ENCODE results near the gene LARGE1. TPM values are rescaled to one million over a fixed set of nuclear protein-coding genes. Genes with fewer than 3 reads are reported as not detected.

LARGE1 gene
- total RNA-seq, 1 donor = 22.8 TPM

GRCh38 chr22:33520904-33521780 is 399.1 kb downstream of the LARGE1 start:
- no peak for DNase-seq (ENCODE audit: insufficient read length, low spot score, missing footprints)
- no peaks in the 10 kb centered on the region for H3K4me1 ChIP-seq (ENCODE audit: insufficient read depth, low read length)
- TF ChIP-seq CTCF (IDR thresholded peaks at IDR 0.05; ENCODE audit: extremely low read depth, low read depth, low read length) = no peak
- H3K4me2 ChIP-seq (ENCODE audit: insufficient read depth, low read length) = no peak overlapping the region
- H3K9me3 ChIP-seq (ENCODE audit: low read depth, low read length) = no peaks in the 10 kb centered on the region
- H3K27ac ChIP-seq (ENCODE audit: low read depth, low read length) = no peak overlapping the region
- H4K20me1 ChIP-seq (ENCODE audit: insufficient read depth, low read length) = no peaks in the 10 kb centered on the region
- H3K79me2 ChIP-seq (ENCODE audit: insufficient read depth, low read length) = no peaks in the 10 kb centered on the region
- H3K36me3 ChIP-seq (ENCODE audit: insufficient read depth, low read length) = no peaks in the 10 kb centered on the region
- no peak overlapping the region for H2AFZ ChIP-seq (ENCODE audit: low read length)
- no peak overlapping the region for H3K4me3 ChIP-seq (ENCODE audit: insufficient read depth, low read length)
- H3K27me3 ChIP-seq (ENCODE audit: insufficient read depth, low read length) = no peaks in the 10 kb centered on the region

- no peaks in the 10 kb centered on the region for H3K9me3 ChIP-seq (ENCODE audit: low read depth, low read length)
- H3K27me3 ChIP-seq (ENCODE audit: insufficient read depth, low read length) = no peaks in the 10 kb centered on the region
- H2AFZ ChIP-seq (ENCODE audit: low read length) = no peak overlapping the region
- TF ChIP-seq CTCF (IDR thresholded peaks at IDR 0.05; ENCODE audit: extremely low read depth, low read depth, low read length) = no peak
- no peak for DNase-seq (ENCODE audit: insufficient read length, low spot score, missing footprints)
- H3K27ac ChIP-seq (ENCODE audit: low read depth, low read length) = no peak overlapping the region
- H3K4me1 ChIP-seq (ENCODE audit: insufficient read depth, low read length) = no peaks in the 10 kb centered on the region
- H3K4me3 ChIP-seq (ENCODE audit: insufficient read depth, low read length) = no peak overlapping the region
- H3K4me2 ChIP-seq (ENCODE audit: insufficient read depth, low read length) = no peak overlapping the region
- H4K20me1 ChIP-seq (ENCODE audit: insufficient read depth, low read length) = no peaks in the 10 kb centered on the region
- H3K36me3 ChIP-seq (ENCODE audit: insufficient read depth, low read length) = no peaks in the 10 kb centered on the region
- no peaks in the 10 kb centered on the region for H3K79me2 ChIP-seq (ENCODE audit: insufficient read depth, low read length)
Measured at GRCh38 chr22:33519974-33520903, 400.0 kb downstream of the LARGE1 start.

DNA sequence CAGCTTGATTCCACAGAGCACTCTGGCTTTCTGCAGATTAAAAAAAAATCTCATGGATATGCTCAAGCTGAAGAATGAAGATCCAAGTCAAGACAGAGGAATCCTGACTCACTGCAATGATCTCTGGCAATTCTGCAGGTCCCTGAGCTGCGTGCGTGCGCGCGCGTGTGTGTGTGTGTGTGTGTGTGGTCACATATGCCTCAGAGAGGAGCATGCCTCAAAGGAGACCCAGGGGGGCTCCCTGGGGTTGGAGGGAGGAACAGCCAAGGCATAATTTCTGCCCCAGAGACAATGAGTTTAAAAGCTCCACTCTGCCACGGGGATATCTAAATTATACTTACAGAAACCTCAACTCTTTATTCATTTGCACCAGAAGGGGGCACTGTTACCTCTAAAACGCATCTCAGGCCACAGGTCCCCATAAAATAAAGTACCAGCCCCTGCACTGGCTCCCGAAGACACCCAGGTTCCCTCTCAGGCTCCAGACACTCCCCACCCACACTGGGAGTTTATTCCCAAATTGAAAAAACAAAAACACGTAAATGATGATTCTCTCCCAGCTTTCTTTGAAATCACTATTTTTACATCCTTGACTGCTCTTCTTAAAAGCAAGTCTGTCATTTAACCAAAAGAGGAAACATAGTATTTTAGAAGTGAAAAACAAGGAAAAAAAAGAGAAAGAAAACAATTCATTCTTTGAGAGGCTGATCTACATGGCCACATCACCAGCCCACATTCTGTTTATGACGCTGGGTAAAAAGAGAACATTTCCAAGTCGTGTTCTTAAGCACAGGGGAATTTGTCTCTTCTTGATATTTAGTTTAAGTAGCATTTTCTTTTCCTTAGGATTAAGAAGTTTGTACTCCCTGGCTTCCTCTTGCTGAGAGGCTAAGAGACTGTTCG is 401.0 kb downstream of the LARGE1 start:
- Histone ChIP-seq H3K4me2 (ENCODE audit: insufficient read depth, low read length) (peak overlapping the region; percentile 46), H3K4me3 (ENCODE audit: insufficient read depth, low read length) (peak overlapping the region; percentile 13), H3K4me1 (ENCODE audit: insufficient read depth, low read length) (no peaks in the 10 kb centered on the region), H3K79me2 (ENCODE audit: insufficient read depth, low read length) (no peaks in the 10 kb centered on the region), H3K9me3 (ENCODE audit: low read depth, low read length) (no peaks in the 10 kb centered on the region), H4K20me1 (ENCODE audit: insufficient read depth, low read length) (no peaks in the 10 kb centered on the region), H3K27ac (ENCODE audit: low read depth, low read length) (no peak overlapping the region), H2AFZ (ENCODE audit: low read length) (peak overlapping the region; percentile 2), H3K27me3 (ENCODE audit: insufficient read depth, low read length) (no peaks in the 10 kb centered on the region), H3K36me3 (ENCODE audit: insufficient read depth, low read length) (no peaks in the 10 kb centered on the region)
- peak; percentile 81 for DNase-seq (ENCODE audit: insufficient read length, low spot score, missing footprints)
- TF ChIP-seq CTCF (IDR thresholded peaks at IDR 0.05; ENCODE audit: extremely low read depth, low read depth, low read length) = peak; percentile 59

All from osteoblast (primary cell).